ENCODE data around the gene CDHR2.
"Not testable (repeated sequence)": the region's sequence is repeated elsewhere in the genome, so short reads cannot be mapped to it uniquely, and the experiment has no call there.

The CDHR2 gene

DNA sequence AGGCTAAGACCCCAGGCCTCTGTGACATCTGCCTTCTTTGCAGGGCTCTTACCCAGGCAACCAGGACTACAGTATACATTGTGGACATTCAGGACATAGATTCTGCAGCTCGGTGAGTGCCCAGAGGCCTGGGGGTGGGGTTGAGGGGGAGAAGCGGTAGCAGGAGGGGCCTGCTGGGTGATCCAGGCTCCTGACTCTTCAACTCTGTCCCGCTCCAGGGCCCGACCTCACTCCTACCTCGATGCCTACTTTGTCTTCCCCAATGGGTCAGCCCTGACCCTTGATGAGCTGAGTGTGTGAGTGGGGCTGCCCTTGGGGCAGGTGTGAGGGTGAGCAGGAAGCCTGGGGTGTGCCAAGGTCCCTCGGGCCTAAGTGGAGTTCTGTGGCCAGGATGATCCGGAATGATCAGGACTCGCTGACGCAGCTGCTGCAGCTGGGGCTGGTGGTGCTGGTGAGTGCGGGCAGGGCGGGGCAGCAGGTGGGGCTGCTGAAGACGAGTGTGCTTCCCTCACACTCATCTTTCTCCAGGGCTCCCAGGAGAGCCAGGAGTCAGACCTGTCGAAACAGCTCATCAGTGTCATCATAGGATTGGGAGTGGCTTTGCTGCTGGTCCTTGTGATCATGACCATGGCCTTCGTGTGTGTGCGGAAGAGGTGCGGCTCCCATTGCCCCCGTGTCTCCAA lies 41.0 kb downstream of the CDHR2 start:
- Histone ChIP-seq H3K9me3 (ENCODE audit: insufficient read depth, low read length) (peaks cover 4% of the 10 kb centered on the region; the same call in 1 of the 2 replicates), H3K27me3 (ENCODE audit: insufficient read depth, insufficient read length) (no peaks in the 10 kb centered on the region), H3K4me3 (ENCODE audit: insufficient read length, low read depth) (no peak overlapping the region), H3K36me3 (ENCODE audit: insufficient read depth, insufficient read length, low read length) (no peaks in the 10 kb centered on the region), H3K9ac (ENCODE audit: insufficient read length, low read depth) (no peak overlapping the region), H3K4me1 (ENCODE audit: insufficient read depth, insufficient read length) (no peaks in the 10 kb centered on the region)
- TF ChIP-seq ZNF274 (IDR thresholded peaks at IDR 0.05; ENCODE audit: low read depth, low read length) (no peak), YY1 (IDR thresholded peaks at IDR 0.05; ENCODE audit: insufficient read depth, insufficient read length) (no peak), SUZ12 (IDR thresholded peaks at IDR 0.05; ENCODE audit: extremely low read depth, insufficient read depth, insufficient read length) (no peak)
- DNase-seq (ENCODE audit: low read depth, low spot score): no peak

- H3K4me3 ChIP-seq (ENCODE audit: insufficient read length, low read depth): not testable (repeated sequence)
Measured at GRCh38 chr5:176591667-176592066, 42.5 kb downstream of the CDHR2 start.

DNA sequence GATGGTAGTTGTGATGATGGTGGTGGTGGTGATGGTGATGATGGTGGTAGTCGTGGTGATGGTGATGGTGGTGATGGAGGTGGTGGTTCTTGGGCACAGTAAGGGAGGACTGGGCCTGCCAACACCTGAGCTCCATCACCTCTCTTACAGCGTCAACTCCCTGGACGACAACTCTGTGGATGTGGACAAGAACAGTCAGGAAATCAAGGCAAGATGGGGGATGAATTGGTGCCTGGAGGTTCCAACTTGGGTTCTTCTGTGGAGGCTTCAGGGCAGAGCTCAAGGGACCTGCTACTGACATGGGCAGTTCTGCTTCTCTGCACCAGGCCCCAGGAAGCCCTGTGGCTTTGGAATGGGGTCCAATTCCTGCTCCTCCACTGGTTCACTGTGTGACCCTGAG lies 43.4 kb downstream of the CDHR2 start:
- H3K36me3 ChIP-seq (ENCODE audit: insufficient read depth, insufficient read length, low read length): no peaks in the 10 kb centered on the region
- no peak for TF ChIP-seq ZNF274 (IDR thresholded peaks at IDR 0.05; ENCODE audit: low read depth, low read length)
- TF ChIP-seq YY1 (IDR thresholded peaks at IDR 0.05; ENCODE audit: insufficient read depth, insufficient read length): no peak
- TF ChIP-seq SUZ12 (IDR thresholded peaks at IDR 0.05; ENCODE audit: extremely low read depth, insufficient read depth, insufficient read length): no peak
- no peak for DNase-seq (ENCODE audit: low read depth, low spot score)
- H3K27me3 ChIP-seq (ENCODE audit: insufficient read depth, insufficient read length): no peaks in the 10 kb centered on the region
- no peak overlapping the region for H3K4me3 ChIP-seq (ENCODE audit: insufficient read length, low read depth)
- H3K9ac ChIP-seq (ENCODE audit: insufficient read length, low read depth): no peak overlapping the region
- H3K4me1 ChIP-seq (ENCODE audit: insufficient read depth, insufficient read length): no peaks in the 10 kb centered on the region
- peaks cover 4% of the 10 kb centered on the region; the same call in 1 of the 2 replicates for H3K9me3 ChIP-seq (ENCODE audit: insufficient read depth, low read length)

More at GRCh38 chr5:176591667-176592066, 42.5 kb downstream of the CDHR2 start:
- H3K27me3 ChIP-seq (ENCODE audit: insufficient read depth, insufficient read length); H3K4me1 ChIP-seq (ENCODE audit: insufficient read depth, insufficient read length); DNase-seq (ENCODE audit: low read depth, low spot score); H3K9ac ChIP-seq (ENCODE audit: insufficient read length, low read depth); H3K36me3 ChIP-seq (ENCODE audit: insufficient read depth, insufficient read length, low read length); H3K9me3 ChIP-seq (ENCODE audit: insufficient read depth, low read length): not testable (repeated sequence)

DNA sequence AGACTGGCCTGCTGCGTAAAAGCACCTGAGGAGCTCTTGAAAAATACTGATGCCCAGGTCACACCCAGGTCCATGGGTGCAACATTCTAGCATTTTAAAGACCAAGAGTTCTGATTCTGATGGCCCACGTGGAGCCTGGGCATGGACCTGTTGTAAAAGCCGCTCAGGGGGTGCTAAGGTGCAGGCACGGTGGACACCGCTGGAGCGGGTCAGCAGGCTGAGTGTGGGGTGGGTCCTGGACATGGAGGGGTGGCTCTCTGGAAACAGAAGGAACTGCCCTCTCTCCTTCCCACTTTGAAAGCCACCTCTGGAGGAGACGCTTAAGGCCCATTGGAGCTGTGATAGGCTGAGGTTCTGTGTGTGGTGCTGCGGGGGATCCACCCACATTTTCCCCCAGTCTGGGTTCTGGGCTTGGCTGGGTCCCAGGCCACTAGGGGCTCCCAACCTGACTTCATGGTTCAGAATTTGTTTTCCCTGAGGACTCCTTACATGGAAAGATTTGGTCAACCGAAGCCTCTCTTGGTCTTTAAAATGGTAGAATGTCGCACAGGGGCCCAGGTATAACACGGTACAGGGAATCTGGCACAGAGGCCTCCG lies 44.2 kb downstream of the CDHR2 start:
- no peak for TF ChIP-seq ZNF274 (IDR thresholded peaks at IDR 0.05; ENCODE audit: low read depth, low read length)
- Histone ChIP-seq H3K36me3 (ENCODE audit: insufficient read depth, insufficient read length, low read length) (no peaks in the 10 kb centered on the region), H3K4me3 (ENCODE audit: insufficient read length, low read depth) (no peak overlapping the region)

GRCh38 chr5:176594554-176594953 lies 45.4 kb downstream of the CDHR2 start:
- TF ChIP-seq ZNF274 (IDR thresholded peaks at IDR 0.05; ENCODE audit: low read depth, low read length): no peak
- TF ChIP-seq YY1 (IDR thresholded peaks at IDR 0.05; ENCODE audit: insufficient read depth, insufficient read length): no peak
- no peak for TF ChIP-seq SUZ12 (IDR thresholded peaks at IDR 0.05; ENCODE audit: extremely low read depth, insufficient read depth, insufficient read length)
- H3K9me3 ChIP-seq (ENCODE audit: insufficient read depth, low read length): peaks cover 4% of the 10 kb centered on the region; the same call in 1 of the 2 replicates
- no peaks in the 10 kb centered on the region for H3K27me3 ChIP-seq (ENCODE audit: insufficient read depth, insufficient read length)
- peaks cover 4% of the 10 kb centered on the region for H3K4me1 ChIP-seq (ENCODE audit: insufficient read depth, insufficient read length)
- DNase-seq (ENCODE audit: low read depth, low spot score): no peak
- no peak overlapping the region for H3K9ac ChIP-seq (ENCODE audit: insufficient read length, low read depth)
- H3K4me3 ChIP-seq (ENCODE audit: insufficient read length, low read depth): no peak overlapping the region
- H3K36me3 ChIP-seq (ENCODE audit: insufficient read depth, insufficient read length, low read length): no peaks in the 10 kb centered on the region

More for the DNA sequence above, 44.2 kb downstream of the CDHR2 start:
- H3K9me3 ChIP-seq (ENCODE audit: insufficient read depth, low read length): peaks cover 4% of the 10 kb centered on the region; the same call in 1 of the 2 replicates
- H3K27me3 ChIP-seq (ENCODE audit: insufficient read depth, insufficient read length): no peaks in the 10 kb centered on the region
- no peak overlapping the region for H3K9ac ChIP-seq (ENCODE audit: insufficient read length, low read depth)
- no peak for DNase-seq (ENCODE audit: low read depth, low spot score)
- peaks cover 4% of the 10 kb centered on the region for H3K4me1 ChIP-seq (ENCODE audit: insufficient read depth, insufficient read length)

- H3K9me3 ChIP-seq (ENCODE audit: insufficient read depth, low read length): peaks cover 4% of the 10 kb centered on the region; the same call in 1 of the 2 replicates
- TF ChIP-seq SUZ12 (IDR thresholded peaks at IDR 0.05; ENCODE audit: extremely low read depth, insufficient read depth, insufficient read length) (no peak), YY1 (IDR thresholded peaks at IDR 0.05; ENCODE audit: insufficient read depth, insufficient read length) (no peak), ZNF274 (IDR thresholded peaks at IDR 0.05; ENCODE audit: low read depth, low read length) (no peak)
Measured at GRCh38 chr5:176595386-176595943, 46.3 kb downstream of the CDHR2 start.

DNA sequence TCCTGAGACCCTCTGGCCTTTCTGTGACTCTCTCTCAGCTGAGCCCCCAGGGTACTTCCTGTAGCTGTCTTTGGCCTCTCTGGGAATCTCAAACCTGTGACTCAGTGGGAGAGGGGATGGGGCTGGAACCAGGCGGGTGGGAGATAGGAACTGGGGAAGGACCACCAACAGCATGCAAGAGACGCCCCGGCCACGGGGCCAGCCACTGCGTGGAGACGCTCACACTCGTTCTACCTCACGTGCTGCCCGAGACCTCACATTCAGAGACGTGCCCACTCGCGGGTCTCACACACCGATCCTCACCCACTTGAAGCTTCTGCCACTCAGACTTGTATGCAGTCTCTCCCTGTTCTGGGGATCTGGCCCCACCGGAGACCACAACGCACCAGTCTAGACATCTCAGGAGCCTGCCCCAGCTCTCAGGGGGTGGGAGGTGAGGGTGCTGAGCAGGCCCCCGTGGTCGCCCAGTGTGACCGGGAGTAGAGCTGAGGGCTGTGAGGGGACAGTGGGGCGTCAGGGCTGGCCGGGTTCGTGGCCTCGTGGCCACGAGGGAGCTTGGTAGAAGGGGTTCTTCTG lies 47.0 kb downstream of the CDHR2 start:
- Histone ChIP-seq H3K9me3 (ENCODE audit: insufficient read depth, low read length) (peaks cover 4% of the 10 kb centered on the region; the same call in 1 of the 2 replicates), H3K9ac (ENCODE audit: insufficient read length, low read depth) (no peak overlapping the region), H3K27me3 (ENCODE audit: insufficient read depth, insufficient read length) (no peaks in the 10 kb centered on the region), H3K4me1 (ENCODE audit: insufficient read depth, insufficient read length) (peaks cover 4% of the 10 kb centered on the region), H3K36me3 (ENCODE audit: insufficient read depth, insufficient read length, low read length) (no peaks in the 10 kb centered on the region), H3K4me3 (ENCODE audit: insufficient read length, low read depth) (no peak overlapping the region)
- no peak for DNase-seq (ENCODE audit: low read depth, low spot score)
- TF ChIP-seq ZNF274 (IDR thresholded peaks at IDR 0.05; ENCODE audit: low read depth, low read length) (no peak), SUZ12 (IDR thresholded peaks at IDR 0.05; ENCODE audit: extremely low read depth, insufficient read depth, insufficient read length) (no peak), YY1 (IDR thresholded peaks at IDR 0.05; ENCODE audit: insufficient read depth, insufficient read length) (no peak)

More at GRCh38 chr5:176595386-176595943, 46.3 kb downstream of the CDHR2 start:
- no peak for DNase-seq (ENCODE audit: low read depth, low spot score)
- H3K4me3 ChIP-seq (ENCODE audit: insufficient read length, low read depth): no peak overlapping the region
- H3K4me1 ChIP-seq (ENCODE audit: insufficient read depth, insufficient read length): peaks cover 4% of the 10 kb centered on the region
- no peaks in the 10 kb centered on the region for H3K36me3 ChIP-seq (ENCODE audit: insufficient read depth, insufficient read length, low read length)
- H3K9ac ChIP-seq (ENCODE audit: insufficient read length, low read depth): no peak overlapping the region
- no peaks in the 10 kb centered on the region for H3K27me3 ChIP-seq (ENCODE audit: insufficient read depth, insufficient read length)

Measured in NT2/D1 (cell line).